Gastroesophageal sphincter (tissue), 3 donors: ENCODE data around the gene KMT2B.

Experiments
- CTCF ChIP-seq, 4 experiments: fragments of 200-600 bp in 2 of 4; fragments of 450-650 bp in 2 of 4; sonication (generic) in 1 of 4; IDR thresholded peaks; one replicate each; pipeline ENCODE4 v1.5.1; 2017 to 2019; ENCODE audit warnings: antibody characterized with exemption in 4 of 4, mild to moderate bottlenecking in 2 of 4, moderate library complexity in 2 of 4
- POLR2AphosphoS5 ChIP-seq: sonication (generic); formaldehyde crosslinking; IDR thresholded peaks from one replicate; pipeline ENCODE4 v1.6.1; 2017; ENCODE audit warnings: antibody characterized with exemption

GRCh38 chr19:35751839-35752745, 34.3 kb downstream of the KMT2B start:
- TF ChIP-seq CTCF (IDR thresholded peaks at IDR 0.05) (no peak), POLR2AphosphoS5 (no peak)
